ENCODE measurements around the gene IPP. TPM values are rescaled to one million over a fixed set of nuclear protein-coding genes. Genes with fewer than 3 reads are reported as not detected.

IPP gene
- 6.8 and 8.6 TPM in 2 replicates for total RNA-seq

DNA sequence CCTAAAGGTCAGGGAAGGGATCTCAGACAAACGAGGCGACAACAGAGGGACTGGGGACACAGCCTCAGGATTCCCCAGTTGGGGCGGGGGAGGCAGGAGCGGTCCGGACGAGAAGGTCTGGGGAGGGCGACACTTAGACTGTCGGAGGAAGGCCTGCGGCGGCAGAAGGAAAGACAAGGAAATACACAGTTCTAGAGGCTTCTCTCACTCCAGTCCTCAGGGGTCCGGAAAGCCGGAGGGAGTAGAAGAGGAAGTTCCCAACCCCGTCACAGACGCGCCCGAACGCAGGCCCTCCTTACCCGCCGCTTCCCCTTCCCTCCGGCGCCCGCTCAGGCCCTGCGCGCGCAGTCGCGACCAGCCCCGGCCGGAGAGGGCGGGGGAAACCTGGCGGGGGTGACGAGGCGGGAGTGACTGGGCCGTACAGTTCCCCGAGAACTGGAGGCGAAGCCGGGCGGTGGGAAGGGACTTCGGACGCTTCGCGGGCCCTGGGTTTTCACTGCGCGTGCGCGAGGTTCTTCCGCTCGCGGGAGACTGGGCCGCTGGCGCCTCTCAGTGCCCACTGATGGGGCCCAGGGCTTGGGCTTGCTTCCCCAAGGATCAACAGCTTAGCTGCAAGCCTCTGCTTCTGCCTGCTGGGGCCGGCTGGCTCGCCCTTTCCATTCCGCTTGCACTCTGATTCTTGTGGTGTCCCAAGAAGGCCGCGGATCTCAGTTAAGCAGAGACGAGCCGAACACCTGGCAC lies at the start of gene IPP:
Gene IPP (minus strand): TSS at position 356 of the 741 bp plus-strand sequence. CDS start 4,242 bp downstream, outside the sequence.

DNA sequence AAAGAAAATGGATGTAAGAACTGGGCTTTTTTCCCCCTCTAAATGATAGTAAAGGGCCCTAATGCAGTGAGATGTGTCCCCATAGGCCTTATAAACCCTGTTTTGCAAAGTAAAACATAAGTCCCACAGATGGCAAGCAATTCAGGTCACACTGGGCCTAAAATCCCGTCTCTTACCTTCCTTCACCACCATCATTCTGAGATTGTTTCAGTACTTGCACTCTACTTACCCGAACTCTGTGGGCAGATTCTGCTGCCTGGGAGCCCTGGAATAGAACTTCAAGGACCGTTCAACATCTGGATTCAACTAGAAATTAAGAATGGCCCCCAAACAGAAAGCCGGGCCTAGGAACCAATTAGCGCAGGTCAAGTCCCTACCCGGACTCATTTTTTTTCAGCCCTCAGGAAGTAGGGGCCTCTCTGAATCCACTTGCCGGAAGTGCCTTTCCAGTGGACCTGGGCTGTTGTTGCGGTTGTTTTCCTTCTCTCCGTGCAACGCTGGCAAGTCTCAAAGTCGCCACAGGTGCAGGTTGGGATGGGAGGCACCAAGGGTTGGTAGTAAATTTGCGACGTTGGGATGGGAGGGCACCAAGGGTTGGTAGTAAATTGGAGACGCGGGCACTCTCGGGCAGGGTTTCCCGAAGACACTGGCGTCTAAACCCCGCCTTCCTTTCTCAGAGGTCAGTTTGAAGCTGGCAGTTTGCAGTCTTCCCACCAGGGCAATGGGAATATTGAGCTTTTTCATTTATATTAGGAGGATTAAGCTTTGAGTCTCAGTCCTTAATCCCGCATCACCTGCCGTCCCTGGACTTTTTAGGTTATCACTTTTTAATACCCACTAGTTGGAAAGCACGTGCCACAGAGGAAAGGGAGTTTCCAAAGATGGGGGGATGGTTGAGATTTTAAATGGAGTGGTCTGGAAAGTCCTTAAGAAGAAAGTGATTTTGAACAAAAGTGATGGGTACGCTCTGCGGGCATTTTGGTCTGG lies 62.4 kb downstream of the IPP start, which contains the start of gene TMEM69:
Gene TMEM69 (plus strand): TSS at position 428 of the 987 bp plus-strand sequence. CDS start 2,888 bp downstream, outside the sequence.

DNA sequence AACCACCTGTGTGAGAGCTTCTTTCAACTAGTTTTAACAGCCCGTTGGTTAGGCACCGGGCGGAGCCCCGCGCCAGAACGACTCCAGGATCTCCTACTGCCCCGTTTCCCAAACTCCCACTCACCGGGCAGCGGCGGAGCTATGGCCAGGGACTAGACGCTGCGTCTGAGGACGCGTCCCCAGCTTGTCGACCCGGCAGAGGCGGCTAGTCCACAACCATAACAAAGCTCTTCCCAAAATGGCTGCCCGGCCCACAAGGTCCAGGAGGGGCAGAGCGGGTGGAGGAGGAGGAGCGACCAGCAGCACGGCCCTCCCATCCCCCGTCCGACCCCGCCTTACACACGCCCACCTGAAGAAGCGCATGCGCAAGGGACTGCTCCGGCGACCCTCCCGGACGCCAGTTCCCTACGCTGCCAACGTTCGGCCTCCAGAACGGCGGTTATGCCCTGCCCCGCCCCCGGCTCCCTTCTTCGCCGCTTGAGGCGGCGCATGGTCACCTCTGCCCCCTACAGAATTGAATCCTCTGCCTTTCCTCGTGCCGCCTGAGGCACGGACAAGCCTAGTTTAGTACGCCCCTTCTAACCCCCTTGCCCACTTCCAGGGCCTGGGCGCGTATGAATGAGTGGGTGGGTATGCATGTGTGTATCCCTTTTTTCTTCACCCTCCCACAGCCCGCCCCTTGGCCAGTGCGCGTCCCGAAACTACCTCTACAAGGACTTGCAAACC lies 64.0 kb downstream of the IPP start, which contains the start of gene GPBP1L1:
Gene GPBP1L1 (minus strand): TSS at position 246 of the 726 bp plus-strand sequence. CDS start 27,446 bp downstream, outside the sequence.

Other genes with a start within 250 kb of the IPP start
- gene PRDX1, start 228.8 kb downstream of the IPP start, total RNA-seq, result 225 and 436 TPM in 2 replicates
- gene AKR1A1, start 199.8 kb downstream of the IPP start, total RNA-seq, result 108 and 153 TPM in 2 replicates
- 25.4 and 51.8 TPM in 2 replicates for gene NASP, start 166.6 kb downstream of the IPP start, total RNA-seq
- gene CCDC17, start 126.6 kb downstream of the IPP start, total RNA-seq, result 1.1 and 1.4 TPM in 2 replicates
- gene GPBP1L1, start 64.1 kb downstream of the IPP start, total RNA-seq, result 86.4 and 112 TPM in 2 replicates
- 19.5 and 21.7 TPM in 2 replicates for gene TMEM69, start 62.5 kb downstream of the IPP start, total RNA-seq
- gene MAST2, start 53.0 kb upstream of the IPP start, total RNA-seq, result 19.5 and 38.8 TPM in 2 replicates